GM12878 (cell line): ENCODE results near the gene ZNF581. TPM values are rescaled to one million over a fixed set of nuclear protein-coding genes. Genes with fewer than 3 reads are reported as not detected.
A peak's percentile ranks its signal among the peaks of the same experiment; 100 is the strongest.

Source experiments
- ASH2L ChIP-seq: fragments of 300-600, 200-600 bp; sonication (generic); IDR thresholded peaks from 2 replicates; pipeline ENCODE4 v1.6.1; 2017; ENCODE audit warnings: low read depth, mild to moderate bottlenecking, borderline replicate concordance
- BACH1 ChIP-seq: fragments of 450-650 bp; IDR thresholded peaks from 2 replicates; pipeline ENCODE4 v1.6.1; 2017; ENCODE audit warnings: mild to moderate bottlenecking, borderline replicate concordance
- BHLHE40 ChIP-seq, 2 experiments: fragments of 450-650 bp in 1 of 2; IDR thresholded peaks; 2 replicates each; pipeline ENCODE4 v1.6.1; 2011 to 2017; ENCODE audit warnings: low read depth in 2 of 2, borderline replicate concordance in 1 of 2, improper control_type of control experiment in 1 of 2, low read length in 1 of 2, mild to moderate bottlenecking in 1 of 2
- BRCA1 ChIP-seq: IDR thresholded peaks from 2 replicates; pipeline ENCODE4 v1.6.1; 2011; ENCODE audit warnings: low read depth, low read length, improper control_type of control experiment
- CHD2 ChIP-seq: IDR thresholded peaks from 2 replicates; pipeline ENCODE4 v1.6.1; 2011; ENCODE audit warnings: low read depth, low read length, improper control_type of control experiment, borderline replicate concordance
- EED ChIP-seq: sonication (generic); IDR thresholded peaks from 2 replicates; pipeline ENCODE4 v1.6.1; 2016; ENCODE audit warnings: antibody characterized with exemption, low read depth
- ETV6 ChIP-seq, 2 experiments: fragments of 450-650 bp in 1 of 2; IDR thresholded peaks in 1 of 2; conservative IDR thresholded peaks in 1 of 2; 2 replicates each; pipeline ENCODE4 v1.6.1; 2014; ENCODE audit warnings: antibody characterized with exemption in 1 of 2, borderline replicate concordance in 1 of 2, low read depth in 1 of 2, mild to moderate bottlenecking in 1 of 2, moderate library complexity in 1 of 2
- FOXM1 ChIP-seq: IDR thresholded peaks from 2 replicates; pipeline ENCODE4 v1.6.1; 2012; ENCODE audit warnings: low read depth, mild to moderate bottlenecking, inconsistent platforms, low read length, moderate library complexity
- MEF2A ChIP-seq: IDR thresholded peaks from 2 replicates; pipeline ENCODE4 v1.6.1; 2011; ENCODE audit warnings: low read depth, mild to moderate bottlenecking, low read length, moderate library complexity; ENCODE audit not compliant: insufficient read depth
- NFYA ChIP-seq: IDR thresholded peaks from 2 replicates; pipeline ENCODE4 v1.6.1; 2011; ENCODE audit warnings: low read depth, mild to moderate bottlenecking, low read length, improper control_type of control experiment, borderline replicate concordance
- POLR2AphosphoS5 ChIP-seq: IDR thresholded peaks from 2 replicates; pipeline ENCODE4 v1.6.1; 2011; ENCODE audit warnings: mild to moderate bottlenecking, low read length, inconsistent platforms
- RAD21 ChIP-seq: IDR thresholded peaks from 2 replicates; pipeline ENCODE4 v1.6.1; 2011; ENCODE audit warnings: mild to moderate bottlenecking, low read depth, low read length, moderate library complexity; ENCODE audit not compliant: insufficient read depth
- RCOR1 ChIP-seq: conservative IDR thresholded peaks from 2 replicates; pipeline ENCODE4 v1.6.1; 2012; ENCODE audit warnings: low read depth, low read length, improper control_type of control experiment
- SIX5 ChIP-seq: IDR thresholded peaks from 2 replicates; pipeline ENCODE4 v1.6.1; 2011; ENCODE audit warnings: mild to moderate bottlenecking, low read depth, low read length, moderate library complexity; ENCODE audit not compliant: severe bottlenecking
- SMAD5 ChIP-seq: IDR thresholded peaks from 2 replicates; pipeline ENCODE4 v1.6.1; 2016; ENCODE audit warnings: antibody characterized with exemption, low read depth
- SRF ChIP-seq, 2 experiments: IDR thresholded peaks; 2 replicates each; pipeline ENCODE4 v1.6.1; 2011; ENCODE audit warnings: low read depth in 2 of 2, low read length in 2 of 2, mild to moderate bottlenecking in 1 of 2, moderate library complexity in 1 of 2
- SUZ12 ChIP-seq: fragments of 200-600 bp; sonication (generic); IDR thresholded peaks from one replicate; pipeline ENCODE4 v1.6.1; 2018; ENCODE audit warnings: antibody characterized with exemption, mild to moderate bottlenecking; ENCODE audit not compliant: unreplicated experiment
- TAF1 ChIP-seq: IDR thresholded peaks from 2 replicates; pipeline ENCODE4 v1.6.1; 2011; ENCODE audit warnings: mild to moderate bottlenecking, low read depth, low read length, borderline replicate concordance
- TBL1XR1 ChIP-seq: IDR thresholded peaks from 2 replicates; pipeline ENCODE4 v1.6.1; 2012; ENCODE audit warnings: low read depth, low read length, improper control_type of control experiment
- YY1 ChIP-seq: IDR thresholded peaks from 2 replicates; pipeline ENCODE4 v1.6.1; 2011; ENCODE audit warnings: low read depth, mild to moderate bottlenecking, low read length
- ZNF274 ChIP-seq: IDR thresholded peaks from one replicate; pipeline ENCODE4 v1.8.0; 2011; ENCODE audit not compliant: insufficient read length, insufficient read depth
- polyA plus RNA-seq, 11 experiments: library from polyadenylated mRNA; depleted of rRNA in 4 of 11; unstranded in 6 of 11; stranded (reverse) in 5 of 11; fragments of >200 nt; fragmentation: Nextera tagmentation in 4 of 11; fragmentation: Illumina TruSeq in 1 of 11; extraction: Ambion mirVana in 4 of 11; extraction: Trizol in 1 of 11; gene quantifications; 1 replicate in 1 of 11; 2 replicates in 10 of 11; pipeline versions ENCODE4 v1.2.1 to v1.2.3, GENCODE V29; 2011 to 2016; ENCODE audit warnings: inconsistent platforms in 2 of 11, missing spikeins in 2 of 11, low read depth in 1 of 11
- total RNA-seq, 4 experiments: library from RNA; depleted of rRNA in 3 of 4; stranded (reverse); fragments of >200 nt in 3 of 4; fragmentation: Illumina TruSeq in 1 of 4; extraction: Trizol in 1 of 4; gene quantifications; 2 replicates each; pipeline versions ENCODE4 v1.2.1 to v1.2.3, GENCODE V29; 2013 to 2021
- TF ChIP-seq, protein P1 (sequence below): fragments of 450-650 bp; IDR thresholded peaks from 2 replicates; pipeline ENCODE4 v1.6.1; 2017; ENCODE audit warnings: mild to moderate bottlenecking, low read depth, inconsistent platforms; ENCODE audit not compliant: poor library complexity, severe bottlenecking
- TF ChIP-seq, protein P2 (sequence below): fragments of 450-650 bp; IDR thresholded peaks from 2 replicates; pipeline ENCODE4 v1.6.1; 2017; ENCODE audit warnings: low read depth, mild to moderate bottlenecking, moderate library complexity
- TF ChIP-seq, protein P3 (sequence below): IDR thresholded peaks from 2 replicates; pipeline ENCODE4 v1.6.1; 2011; ENCODE audit warnings: low read depth, low read length, improper control_type of control experiment, borderline replicate concordance
- TF ChIP-seq, protein P4 (sequence below), 3 experiments: IDR thresholded peaks in 2 of 3; conservative IDR thresholded peaks in 1 of 3; 2 replicates each; pipeline ENCODE4 v1.5.1; 2011; ENCODE audit warnings: low read depth in 3 of 3, low read length in 3 of 3, mild to moderate bottlenecking in 3 of 3, control low read depth in 2 of 3, moderate library complexity in 2 of 3, inconsistent platforms in 1 of 3, mixed read lengths in 1 of 3; ENCODE audit not compliant: control insufficient read depth in 2 of 3, insufficient read depth in 1 of 3; ENCODE audit errors: extremely low read depth in 1 of 3

Gene ZNF581
- total and polyA plus RNA-seq, 10 of the 15 experiments (the other 5 are each of a cell fraction or from before 2014, with no cell fraction given): 4.7 to 45.4 (median 22.2) TPM

DNA sequence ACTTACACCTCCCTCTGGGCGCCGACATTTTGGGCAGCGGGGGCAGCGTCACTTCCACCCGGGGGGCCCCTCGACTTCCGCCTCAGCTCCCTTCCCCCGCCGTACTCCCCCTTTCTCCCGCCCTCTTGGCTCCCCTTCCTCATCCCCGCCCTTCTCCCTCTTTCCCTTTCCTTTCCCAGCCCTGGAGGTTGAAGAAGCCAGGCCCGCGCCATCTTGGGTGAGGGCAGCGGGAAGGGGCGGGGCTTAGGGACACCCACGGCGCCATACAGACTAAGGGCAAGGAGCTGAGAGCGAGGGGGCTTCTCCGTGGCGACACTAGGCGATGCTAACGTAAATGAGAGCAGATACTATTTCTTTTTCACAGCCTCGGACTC is 44.0 kb upstream of the ZNF581 start, which contains the start of gene FIZ1 (continued):
- TF ChIP-seq, protein P1, sequence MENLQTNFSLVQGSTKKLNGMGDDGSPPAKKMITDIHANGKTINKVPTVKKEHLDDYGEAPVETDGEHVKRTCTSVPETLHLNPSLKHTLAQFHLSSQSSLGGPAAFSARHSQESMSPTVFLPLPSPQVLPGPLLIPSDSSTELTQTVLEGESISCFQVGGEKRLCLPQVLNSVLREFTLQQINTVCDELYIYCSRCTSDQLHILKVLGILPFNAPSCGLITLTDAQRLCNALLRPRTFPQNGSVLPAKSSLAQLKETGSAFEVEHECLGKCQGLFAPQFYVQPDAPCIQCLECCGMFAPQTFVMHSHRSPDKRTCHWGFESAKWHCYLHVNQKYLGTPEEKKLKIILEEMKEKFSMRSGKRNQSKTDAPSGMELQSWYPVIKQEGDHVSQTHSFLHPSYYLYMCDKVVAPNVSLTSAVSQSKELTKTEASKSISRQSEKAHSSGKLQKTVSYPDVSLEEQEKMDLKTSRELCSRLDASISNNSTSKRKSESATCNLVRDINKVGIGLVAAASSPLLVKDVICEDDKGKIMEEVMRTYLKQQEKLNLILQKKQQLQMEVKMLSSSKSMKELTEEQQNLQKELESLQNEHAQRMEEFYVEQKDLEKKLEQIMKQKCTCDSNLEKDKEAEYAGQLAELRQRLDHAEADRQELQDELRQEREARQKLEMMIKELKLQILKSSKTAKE: no peak
- no peak; the same call in 1 of the 2 replicates for TF ChIP-seq TBL1XR1
- TF ChIP-seq BRCA1: no peak
- no peak; the same call in 1 of the 2 replicates for TF ChIP-seq FOXM1
- no peak; the same call in 1 of the 2 replicates for TF ChIP-seq TAF1
- TF ChIP-seq, protein P2, sequence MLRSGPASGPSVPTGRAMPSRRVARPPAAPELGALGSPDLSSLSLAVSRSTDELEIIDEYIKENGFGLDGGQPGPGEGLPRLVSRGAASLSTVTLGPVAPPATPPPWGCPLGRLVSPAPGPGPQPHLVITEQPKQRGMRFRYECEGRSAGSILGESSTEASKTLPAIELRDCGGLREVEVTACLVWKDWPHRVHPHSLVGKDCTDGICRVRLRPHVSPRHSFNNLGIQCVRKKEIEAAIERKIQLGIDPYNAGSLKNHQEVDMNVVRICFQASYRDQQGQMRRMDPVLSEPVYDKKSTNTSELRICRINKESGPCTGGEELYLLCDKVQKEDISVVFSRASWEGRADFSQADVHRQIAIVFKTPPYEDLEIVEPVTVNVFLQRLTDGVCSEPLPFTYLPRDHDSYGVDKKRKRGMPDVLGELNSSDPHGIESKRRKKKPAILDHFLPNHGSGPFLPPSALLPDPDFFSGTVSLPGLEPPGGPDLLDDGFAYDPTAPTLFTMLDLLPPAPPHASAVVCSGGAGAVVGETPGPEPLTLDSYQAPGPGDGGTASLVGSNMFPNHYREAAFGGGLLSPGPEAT: 0 out of 2 replicates have a peak, but pooled peaks have one; percentile 90
- no peak for TF ChIP-seq SUZ12
- TF ChIP-seq MEF2A: no peak
- no peak for TF ChIP-seq RAD21
- no peak for TF ChIP-seq ASH2L
- no peak for TF ChIP-seq BHLHE40 (IDR thresholded peaks at IDR 0.05; ENCODE audit: borderline replicate concordance in 1 of 2, low read depth in 2 of 2, low read length in 1 of 2)
- no peak for TF ChIP-seq ZNF274
- TF ChIP-seq, protein P3, sequence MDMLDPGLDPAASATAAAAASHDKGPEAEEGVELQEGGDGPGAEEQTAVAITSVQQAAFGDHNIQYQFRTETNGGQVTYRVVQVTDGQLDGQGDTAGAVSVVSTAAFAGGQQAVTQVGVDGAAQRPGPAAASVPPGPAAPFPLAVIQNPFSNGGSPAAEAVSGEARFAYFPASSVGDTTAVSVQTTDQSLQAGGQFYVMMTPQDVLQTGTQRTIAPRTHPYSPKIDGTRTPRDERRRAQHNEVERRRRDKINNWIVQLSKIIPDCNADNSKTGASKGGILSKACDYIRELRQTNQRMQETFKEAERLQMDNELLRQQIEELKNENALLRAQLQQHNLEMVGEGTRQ: no peak
- no peak for TF ChIP-seq POLR2AphosphoS5
- TF ChIP-seq ETV6 (conservative IDR thresholded peaks at IDR 0.05 in 1 of 2, IDR thresholded peaks at IDR 0.05 in 1 of 2; ENCODE audit: borderline replicate concordance in 1 of 2, low read depth in 1 of 2): no peak; a peak in 1 of 4 replicates
- no peak for TF ChIP-seq BACH1
- TF ChIP-seq, protein P4, sequence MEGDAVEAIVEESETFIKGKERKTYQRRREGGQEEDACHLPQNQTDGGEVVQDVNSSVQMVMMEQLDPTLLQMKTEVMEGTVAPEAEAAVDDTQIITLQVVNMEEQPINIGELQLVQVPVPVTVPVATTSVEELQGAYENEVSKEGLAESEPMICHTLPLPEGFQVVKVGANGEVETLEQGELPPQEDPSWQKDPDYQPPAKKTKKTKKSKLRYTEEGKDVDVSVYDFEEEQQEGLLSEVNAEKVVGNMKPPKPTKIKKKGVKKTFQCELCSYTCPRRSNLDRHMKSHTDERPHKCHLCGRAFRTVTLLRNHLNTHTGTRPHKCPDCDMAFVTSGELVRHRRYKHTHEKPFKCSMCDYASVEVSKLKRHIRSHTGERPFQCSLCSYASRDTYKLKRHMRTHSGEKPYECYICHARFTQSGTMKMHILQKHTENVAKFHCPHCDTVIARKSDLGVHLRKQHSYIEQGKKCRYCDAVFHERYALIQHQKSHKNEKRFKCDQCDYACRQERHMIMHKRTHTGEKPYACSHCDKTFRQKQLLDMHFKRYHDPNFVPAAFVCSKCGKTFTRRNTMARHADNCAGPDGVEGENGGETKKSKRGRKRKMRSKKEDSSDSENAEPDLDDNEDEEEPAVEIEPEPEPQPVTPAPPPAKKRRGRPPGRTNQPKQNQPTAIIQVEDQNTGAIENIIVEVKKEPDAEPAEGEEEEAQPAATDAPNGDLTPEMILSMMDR (IDR thresholded peaks at IDR 0.05 in 2 of 3, conservative IDR thresholded peaks at IDR 0.05 in 1 of 3; ENCODE audit: control insufficient read depth in 2 of 3, extremely low read depth in 1 of 3, insufficient read depth in 1 of 3, low read depth in 3 of 3, low read length in 3 of 3): no peak
- no peak for TF ChIP-seq SMAD5
- no peak for TF ChIP-seq NFYA
- TF ChIP-seq RCOR1: peak; percentile 81
- TF ChIP-seq EED: peak; percentile 100
- TF ChIP-seq SRF (IDR thresholded peaks at IDR 0.05; ENCODE audit: low read depth in 2 of 2, low read length in 2 of 2): 0 out of 4 replicates have a peak, but pooled peaks of 1 of the 2 experiments have one; percentile 14
- peak; percentile 93 for TF ChIP-seq YY1
- peak; percentile 76 for TF ChIP-seq SIX5
- peak; percentile 76; the same call in 1 of the 2 replicates for TF ChIP-seq CHD2
